OCI-LY1 (cell line): Measurements from ENCODE around the gene RSBN1L.
"Not testable (repeated sequence)": the region's sequence is repeated elsewhere in the genome, so short reads cannot be mapped to it uniquely, and the experiment has no call there.

ENCODE experiments used
- CTCF ChIP-seq: fragments of 200-600 bp; sonication (generic), shearing (Covaris generic); IDR thresholded peaks from 2 replicates; pipeline ENCODE4 v1.5.1; 2017; ENCODE audit warnings: mild to moderate bottlenecking, antibody characterized with exemption, low read length, moderate library complexity, mixed read lengths
- EZH2 ChIP-seq: fragments of 200-600 bp; sonication (generic), shearing (Covaris generic); IDR thresholded peaks from 2 replicates; pipeline ENCODE4 v1.8.0; 2017; ENCODE audit warnings: borderline replicate concordance, mixed run types, mild to moderate bottlenecking, antibody characterized with exemption, low read length, moderate library complexity, mixed read lengths

- TF ChIP-seq CTCF, EZH2: not testable (repeated sequence)
These were observed 7.4 kb downstream of the RSBN1L start for GRCh38 chr7:77703669-77704068.
